HG03139 (cell line): ENCODE data around the gene SYT7.

ENCODE experiments used
- ATAC-seq: cut with Tn5 transposase; IDR thresholded peaks from one replicate; pipeline ENCODE4 v1.9.1; 2021; ENCODE audit not compliant: unreplicated experiment

Gene SYT7

GRCh38 chr11:61539831-61540357 is 41.0 kb downstream of the SYT7 start:
- no peak for ATAC-seq

GRCh38 chr11:61539006-61539405 is 41.9 kb downstream of the SYT7 start:
- no peak for ATAC-seq

- ATAC-seq = no peak
Measured at GRCh38 chr11:61538636-61538961, 42.3 kb downstream of the SYT7 start.

GRCh38 chr11:61537326-61537725 is 43.5 kb downstream of the SYT7 start:
- no peak for ATAC-seq

- ATAC-seq = no peak
Measured at GRCh38 chr11:61536676-61537270, 44.1 kb downstream of the SYT7 start.

- no peak for ATAC-seq
Measured at GRCh38 chr11:61535998-61536675, 44.7 kb downstream of the SYT7 start.

GRCh38 chr11:61534933-61535839 is 45.7 kb downstream of the SYT7 start:
- no peak for ATAC-seq

- ATAC-seq = no peak
Measured at GRCh38 chr11:61534025-61534932, 46.6 kb downstream of the SYT7 start.

GRCh38 chr11:61533401-61533800 is 47.5 kb downstream of the SYT7 start:
- no peak for ATAC-seq

- ATAC-seq = no peak
Measured at GRCh38 chr11:61533039-61533375, 47.9 kb downstream of the SYT7 start.

- no peak for ATAC-seq
Measured at GRCh38 chr11:61532134-61533038, 48.5 kb downstream of the SYT7 start.

- no peak for ATAC-seq
Measured at GRCh38 chr11:61531044-61531443, 49.8 kb downstream of the SYT7 start.

- ATAC-seq = no peak
Measured at GRCh38 chr11:61529537-61530225, 51.2 kb downstream of the SYT7 start.

- ATAC-seq = no peak
Measured at GRCh38 chr11:61528114-61528513, 52.8 kb downstream of the SYT7 start.

- no peak for ATAC-seq
Measured at GRCh38 chr11:61526956-61527731, 53.7 kb downstream of the SYT7 start.

GRCh38 chr11:61526229-61526628 is 54.6 kb downstream of the SYT7 start:
- ATAC-seq = no peak

GRCh38 chr11:61524963-61525587 is 55.8 kb downstream of the SYT7 start:
- no peak for ATAC-seq

- no peak for ATAC-seq
Measured at GRCh38 chr11:61524446-61524845, 56.4 kb downstream of the SYT7 start.
